ENCODE results near the gene CD2.

Gene CD2

DNA sequence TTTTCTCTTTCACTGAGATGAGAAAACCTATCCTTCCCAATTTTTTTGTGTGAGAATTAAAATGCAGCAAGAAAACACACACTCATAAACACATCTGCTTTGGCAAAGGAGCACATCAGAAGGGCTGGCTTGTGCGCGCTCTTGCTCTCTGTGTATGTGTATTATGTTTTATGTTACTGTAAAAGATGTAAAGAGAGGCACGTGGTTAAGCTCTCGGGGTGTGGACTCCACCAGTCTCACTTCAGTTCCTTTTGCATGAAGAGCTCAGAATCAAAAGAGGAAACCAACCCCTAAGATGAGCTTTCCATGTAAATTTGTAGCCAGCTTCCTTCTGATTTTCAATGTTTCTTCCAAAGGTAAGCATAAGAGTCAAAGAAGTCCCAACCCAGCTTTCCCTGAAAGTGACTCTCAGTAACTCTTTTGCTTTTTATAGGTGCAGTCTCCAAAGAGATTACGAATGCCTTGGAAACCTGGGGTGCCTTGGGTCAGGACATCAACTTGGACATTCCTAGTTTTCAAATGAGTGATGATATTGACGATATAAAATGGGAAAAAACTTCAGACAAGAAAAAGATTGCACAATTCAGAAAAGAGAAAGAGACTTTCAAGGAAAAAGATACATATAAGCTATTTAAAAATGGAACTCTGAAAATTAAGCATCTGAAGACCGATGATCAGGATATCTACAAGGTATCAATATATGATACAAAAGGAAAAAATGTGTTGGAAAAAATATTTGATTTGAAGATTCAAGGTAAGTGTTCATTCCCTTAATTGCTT is at the start of gene CD2:
CD2 (plus strand) TSS at position 233 of the 780 bp plus-strand sequence; CDS start at position 296, 63 bp downstream.
- TF ChIP-seq, protein P1, sequence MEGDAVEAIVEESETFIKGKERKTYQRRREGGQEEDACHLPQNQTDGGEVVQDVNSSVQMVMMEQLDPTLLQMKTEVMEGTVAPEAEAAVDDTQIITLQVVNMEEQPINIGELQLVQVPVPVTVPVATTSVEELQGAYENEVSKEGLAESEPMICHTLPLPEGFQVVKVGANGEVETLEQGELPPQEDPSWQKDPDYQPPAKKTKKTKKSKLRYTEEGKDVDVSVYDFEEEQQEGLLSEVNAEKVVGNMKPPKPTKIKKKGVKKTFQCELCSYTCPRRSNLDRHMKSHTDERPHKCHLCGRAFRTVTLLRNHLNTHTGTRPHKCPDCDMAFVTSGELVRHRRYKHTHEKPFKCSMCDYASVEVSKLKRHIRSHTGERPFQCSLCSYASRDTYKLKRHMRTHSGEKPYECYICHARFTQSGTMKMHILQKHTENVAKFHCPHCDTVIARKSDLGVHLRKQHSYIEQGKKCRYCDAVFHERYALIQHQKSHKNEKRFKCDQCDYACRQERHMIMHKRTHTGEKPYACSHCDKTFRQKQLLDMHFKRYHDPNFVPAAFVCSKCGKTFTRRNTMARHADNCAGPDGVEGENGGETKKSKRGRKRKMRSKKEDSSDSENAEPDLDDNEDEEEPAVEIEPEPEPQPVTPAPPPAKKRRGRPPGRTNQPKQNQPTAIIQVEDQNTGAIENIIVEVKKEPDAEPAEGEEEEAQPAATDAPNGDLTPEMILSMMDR (IDR thresholded peaks at IDR 0.05) = no peak
- Histone ChIP-seq H3K27ac (no peak within 1 kb of the TSS), H3K36me3 (no peaks in the 10 kb centered on the region), H3K4me3 (ENCODE audit: low read depth in 1 of 2, low read length in 1 of 2) (no peak within 1 kb of the TSS), H3K27me3 (peaks cover 34% of the 10 kb centered on the region), H3K4me1 (ENCODE audit: control insufficient read depth in 1 of 2, insufficient read depth in 1 of 2, low read depth in 1 of 2, low read length in 1 of 2) (peaks cover 11 to 14% of the 10 kb centered on the region in 2 experiments), H3K9me3 (peaks cover 2% of the 10 kb centered on the region)

DNA sequence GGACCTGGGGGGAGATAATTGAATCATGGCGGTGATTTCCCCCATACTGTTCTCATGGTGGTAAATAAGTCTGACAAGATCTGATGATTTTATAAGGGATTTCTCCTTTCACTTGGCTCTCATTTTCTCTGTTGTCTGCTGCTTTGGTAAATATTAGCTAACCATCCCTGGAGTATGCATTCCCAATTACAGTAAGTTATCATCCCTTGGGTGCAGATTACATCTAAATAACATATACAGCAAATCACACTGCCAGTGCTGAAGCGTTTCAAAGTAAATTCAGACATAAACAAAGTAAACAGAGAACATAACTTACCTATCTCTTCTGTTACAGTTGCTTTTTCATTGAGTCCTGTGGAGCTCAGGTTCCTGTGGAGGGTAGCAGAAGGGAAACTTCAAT is 48.1 kb upstream of the CD2 start:
- TF ChIP-seq, protein P1 (IDR thresholded peaks at IDR 0.05) = no peak
- Histone ChIP-seq H3K27ac (no peak overlapping the region), H3K9me3 (no peaks in the 10 kb centered on the region), H3K27me3 (no peaks in the 10 kb centered on the region), H3K4me3 (ENCODE audit: low read depth in 1 of 2, low read length in 1 of 2) (no peak overlapping the region), H3K36me3 (no peaks in the 10 kb centered on the region), H3K4me1 (ENCODE audit: control insufficient read depth in 1 of 2, insufficient read depth in 1 of 2, low read depth in 1 of 2, low read length in 1 of 2) (no peaks in the 10 kb centered on the region)

DNA sequence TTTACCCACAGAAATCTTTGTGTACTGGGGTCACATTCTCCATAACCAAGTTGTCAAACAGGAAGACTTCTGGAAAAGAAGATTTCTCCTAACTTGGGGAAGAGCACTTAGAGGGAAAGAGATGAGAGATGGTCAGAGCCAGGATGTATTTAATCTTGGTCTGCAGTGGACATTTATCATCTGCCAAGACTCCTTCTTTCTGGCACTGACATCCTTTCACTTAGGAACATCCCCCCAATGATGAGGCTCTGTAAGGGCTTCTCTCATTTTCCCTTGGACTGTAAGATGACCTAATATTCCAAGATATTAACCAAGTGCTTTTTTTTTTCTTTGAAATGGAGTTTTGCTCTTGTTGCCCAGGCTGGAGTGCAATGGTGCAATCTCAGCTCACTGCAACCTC is 47.4 kb upstream of the CD2 start:
- TF ChIP-seq, protein P1 (IDR thresholded peaks at IDR 0.05) = no peak
- Histone ChIP-seq H3K36me3 (no peaks in the 10 kb centered on the region), H3K27ac (no peak overlapping the region), H3K4me1 (ENCODE audit: control insufficient read depth in 1 of 2, insufficient read depth in 1 of 2, low read depth in 1 of 2, low read length in 1 of 2) (no peaks in the 10 kb centered on the region), H3K9me3 (no peaks in the 10 kb centered on the region), H3K4me3 (ENCODE audit: low read depth in 1 of 2, low read length in 1 of 2) (no peak overlapping the region), H3K27me3 (no peaks in the 10 kb centered on the region)

- Histone ChIP-seq H3K9me3 (no peaks in the 10 kb centered on the region), H3K27me3 (no peaks in the 10 kb centered on the region), H3K36me3 (no peaks in the 10 kb centered on the region), H3K27ac (no peak overlapping the region), H3K4me1 (ENCODE audit: control insufficient read depth in 1 of 2, insufficient read depth in 1 of 2, low read depth in 1 of 2, low read length in 1 of 2) (no peaks in the 10 kb centered on the region), H3K4me3 (ENCODE audit: low read depth in 1 of 2, low read length in 1 of 2) (no peak overlapping the region)
- TF ChIP-seq, protein P1 (IDR thresholded peaks at IDR 0.05) = no peak
Observed at GRCh38 chr1:116708255-116708900, 45.9 kb upstream of the CD2 start.

GRCh38 chr1:116709666-116710167 is 44.5 kb upstream of the CD2 start:
- Histone ChIP-seq H3K27me3 (no peaks in the 10 kb centered on the region), H3K36me3 (no peaks in the 10 kb centered on the region), H3K4me3 (ENCODE audit: low read depth in 1 of 2, low read length in 1 of 2) (no peak overlapping the region), H3K9me3 (no peaks in the 10 kb centered on the region), H3K27ac (no peak overlapping the region), H3K4me1 (ENCODE audit: control insufficient read depth in 1 of 2, insufficient read depth in 1 of 2, low read depth in 1 of 2, low read length in 1 of 2) (no peaks in the 10 kb centered on the region)
- TF ChIP-seq, protein P1 (IDR thresholded peaks at IDR 0.05) = no peak
